ENCODE results near the gene TREX2. TPM values are rescaled to one million over a fixed set of nuclear protein-coding genes. Genes with fewer than 3 reads are reported as not detected.

The TREX2 gene
- total and polyA plus RNA-seq, 2 experiments from 2014 or later: 0.81 to 1.7 TPM

DNA sequence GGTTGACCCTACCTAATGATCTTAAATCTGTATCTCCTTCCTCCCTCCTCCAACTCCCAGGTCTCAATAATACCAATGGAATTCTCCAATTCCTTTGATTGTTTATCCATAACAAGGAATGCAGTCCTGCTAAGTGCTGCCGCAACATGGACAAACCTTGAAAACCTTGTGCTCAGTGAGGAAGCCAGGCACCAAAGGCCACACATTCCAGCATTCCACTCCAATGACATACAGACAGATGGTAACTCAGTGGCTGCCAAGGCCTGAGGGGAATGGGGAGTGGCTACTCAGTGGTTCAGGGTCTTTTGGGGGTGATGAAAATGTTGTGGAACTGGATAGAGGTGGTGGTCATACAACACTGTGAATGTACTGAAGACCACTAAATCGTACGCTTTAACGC lies 14.1 kb upstream of the TREX2 start:
- no peaks in the 10 kb centered on the region for H3K9me3 Mint-ChIP-seq
- H3K27ac Mint-ChIP-seq: peak overlapping the region; percentile 77; the same call in 1 of the 2 replicates
- Histone ChIP-seq H3K36me3 (ENCODE audit: insufficient read depth) (no peaks in the 10 kb centered on the region), H2AFZ (no peak overlapping the region), H3F3A (replicated peaks; ENCODE audit: low read depth) (no peaks in the 10 kb centered on the region), H3K4me2 (no peak overlapping the region), H3K27me3 (ENCODE audit: insufficient read depth) (no peaks in the 10 kb centered on the region), H3K4me3 (no peak overlapping the region), H4K20me1 (replicated peaks; ENCODE audit: insufficient read depth) (no peaks in the 10 kb centered on the region; the same call in 1 of the 2 replicates), H3K4me1 (ENCODE audit: insufficient read depth) (no peaks in the 10 kb centered on the region), H3K27ac (ENCODE audit: low read depth) (no peak overlapping the region), H3K9me2 (ENCODE audit: insufficient read depth) (no peaks in the 10 kb centered on the region), H3K79me2 (replicated peaks; ENCODE audit: insufficient read depth) (no peaks in the 10 kb centered on the region)
- ATAC-seq: no peak
- no peaks in the 10 kb centered on the region for H3K4me1 Mint-ChIP-seq
- DNase-seq (ENCODE audit: low spot score): no peak
- H3K4me3 Mint-ChIP-seq: no peak overlapping the region
- TF ChIP-seq, protein P1, sequence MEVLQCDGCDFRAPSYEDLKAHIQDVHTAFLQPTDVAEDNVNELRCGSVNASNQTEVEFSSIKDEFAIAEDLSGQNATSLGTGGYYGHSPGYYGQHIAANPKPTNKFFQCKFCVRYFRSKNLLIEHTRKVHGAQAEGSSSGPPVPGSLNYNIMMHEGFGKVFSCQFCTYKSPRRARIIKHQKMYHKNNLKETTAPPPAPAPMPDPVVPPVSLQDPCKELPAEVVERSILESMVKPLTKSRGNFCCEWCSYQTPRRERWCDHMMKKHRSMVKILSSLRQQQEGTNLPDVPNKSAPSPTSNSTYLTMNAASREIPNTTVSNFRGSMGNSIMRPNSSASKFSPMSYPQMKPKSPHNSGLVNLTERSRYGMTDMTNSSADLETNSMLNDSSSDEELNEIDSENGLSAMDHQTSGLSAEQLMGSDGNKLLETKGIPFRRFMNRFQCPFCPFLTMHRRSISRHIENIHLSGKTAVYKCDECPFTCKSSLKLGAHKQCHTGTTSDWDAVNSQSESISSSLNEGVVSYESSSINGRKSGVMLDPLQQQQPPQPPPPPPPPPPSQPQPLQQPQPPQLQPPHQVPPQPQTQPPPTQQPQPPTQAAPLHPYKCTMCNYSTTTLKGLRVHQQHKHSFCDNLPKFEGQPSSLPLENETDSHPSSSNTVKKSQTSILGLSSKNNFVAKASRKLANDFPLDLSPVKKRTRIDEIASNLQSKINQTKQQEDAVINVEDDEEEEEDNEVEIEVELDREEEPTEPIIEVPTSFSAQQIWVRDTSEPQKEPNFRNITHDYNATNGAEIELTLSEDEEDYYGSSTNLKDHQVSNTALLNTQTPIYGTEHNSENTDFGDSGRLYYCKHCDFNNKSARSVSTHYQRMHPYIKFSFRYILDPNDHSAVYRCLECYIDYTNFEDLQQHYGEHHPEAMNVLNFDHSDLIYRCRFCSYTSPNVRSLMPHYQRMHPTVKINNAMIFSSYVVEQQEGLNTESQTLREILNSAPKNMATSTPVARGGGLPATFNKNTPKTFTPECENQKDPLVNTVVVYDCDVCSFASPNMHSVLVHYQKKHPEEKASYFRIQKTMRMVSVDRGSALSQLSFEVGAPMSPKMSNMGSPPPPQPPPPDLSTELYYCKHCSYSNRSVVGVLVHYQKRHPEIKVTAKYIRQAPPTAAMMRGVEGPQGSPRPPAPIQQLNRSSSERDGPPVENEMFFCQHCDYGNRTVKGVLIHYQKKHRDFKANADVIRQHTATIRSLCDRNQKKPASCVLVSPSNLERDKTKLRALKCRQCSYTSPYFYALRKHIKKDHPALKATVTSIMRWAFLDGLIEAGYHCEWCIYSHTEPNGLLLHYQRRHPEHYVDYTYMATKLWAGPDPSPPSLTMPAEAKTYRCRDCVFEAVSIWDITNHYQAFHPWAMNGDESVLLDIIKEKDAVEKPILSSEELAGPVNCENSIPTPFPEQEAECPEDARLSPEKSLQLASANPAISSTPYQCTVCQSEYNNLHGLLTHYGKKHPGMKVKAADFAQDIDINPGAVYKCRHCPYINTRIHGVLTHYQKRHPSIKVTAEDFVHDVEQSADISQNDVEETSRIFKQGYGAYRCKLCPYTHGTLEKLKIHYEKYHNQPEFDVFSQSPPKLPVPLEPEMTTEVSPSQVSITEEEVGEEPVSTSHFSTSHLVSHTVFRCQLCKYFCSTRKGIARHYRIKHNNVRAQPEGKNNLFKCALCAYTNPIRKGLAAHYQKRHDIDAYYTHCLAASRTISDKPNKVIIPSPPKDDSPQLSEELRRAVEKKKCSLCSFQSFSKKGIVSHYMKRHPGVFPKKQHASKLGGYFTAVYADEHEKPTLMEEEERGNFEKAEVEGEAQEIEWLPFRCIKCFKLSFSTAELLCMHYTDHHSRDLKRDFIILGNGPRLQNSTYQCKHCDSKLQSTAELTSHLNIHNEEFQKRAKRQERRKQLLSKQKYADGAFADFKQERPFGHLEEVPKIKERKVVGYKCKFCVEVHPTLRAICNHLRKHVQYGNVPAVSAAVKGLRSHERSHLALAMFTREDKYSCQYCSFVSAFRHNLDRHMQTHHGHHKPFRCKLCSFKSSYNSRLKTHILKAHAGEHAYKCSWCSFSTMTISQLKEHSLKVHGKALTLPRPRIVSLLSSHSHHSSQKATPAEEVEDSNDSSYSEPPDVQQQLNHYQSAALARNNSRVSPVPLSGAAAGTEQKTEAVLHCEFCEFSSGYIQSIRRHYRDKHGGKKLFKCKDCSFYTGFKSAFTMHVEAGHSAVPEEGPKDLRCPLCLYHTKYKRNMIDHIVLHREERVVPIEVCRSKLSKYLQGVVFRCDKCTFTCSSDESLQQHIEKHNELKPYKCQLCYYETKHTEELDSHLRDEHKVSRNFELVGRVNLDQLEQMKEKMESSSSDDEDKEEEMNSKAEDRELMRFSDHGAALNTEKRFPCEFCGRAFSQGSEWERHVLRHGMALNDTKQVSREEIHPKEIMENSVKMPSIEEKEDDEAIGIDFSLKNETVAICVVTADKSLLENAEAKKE (CRISPR knock-in tag; IDR thresholded peaks at IDR 0.05): no peak
- no peak for TF ChIP-seq CREB1 (CRISPR knock-in tag; IDR thresholded peaks at IDR 0.05; ENCODE audit: low read depth)
- TF ChIP-seq STAT1 (IDR thresholded peaks at IDR 0.05; ENCODE audit: unreplicated experiment): no peak
- TF ChIP-seq JUNB (IDR thresholded peaks at IDR 0.05; ENCODE audit: unreplicated experiment): no peak
- TF ChIP-seq EZH2phosphoT487 (IDR thresholded peaks at IDR 0.05; ENCODE audit: unreplicated experiment): no peak
- no peak for TF ChIP-seq POLR2AphosphoS5 (IDR thresholded peaks at IDR 0.05; ENCODE audit: low read depth)
- peaks cover 17% of the 10 kb centered on the region; the same call in 2 of the 3 replicates for H3K36me3 Mint-ChIP-seq (ENCODE audit: low read depth)
- H3K27me3 Mint-ChIP-seq (ENCODE audit: insufficient read depth, low read depth, poor library complexity): peaks cover 15% of the 10 kb centered on the region

DNA sequence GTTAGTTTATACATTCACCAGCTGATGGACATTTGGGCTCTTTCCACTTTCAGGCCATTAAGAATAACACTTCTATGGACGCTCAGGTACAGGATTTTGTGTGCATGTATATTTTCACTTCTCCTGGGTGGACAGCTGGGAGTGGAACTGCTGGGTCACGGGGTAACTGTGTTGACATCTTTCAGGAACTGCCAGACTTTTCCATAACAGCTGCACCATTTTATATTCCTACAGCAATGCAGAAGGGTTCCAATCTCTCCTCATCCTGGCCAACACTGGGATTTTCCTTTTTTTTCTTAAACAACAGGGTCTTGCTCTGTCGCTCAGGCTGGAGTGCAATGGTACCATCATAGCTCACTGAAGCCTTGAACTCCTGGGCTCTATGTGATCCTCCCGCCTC lies 12.6 kb upstream of the TREX2 start:
- H3K27ac Mint-ChIP-seq: no peak overlapping the region
- DNase-seq (ENCODE audit: low spot score) (no peak), ATAC-seq (no peak)
- Histone ChIP-seq H3K27ac (ENCODE audit: low read depth) (no peak overlapping the region), H3K4me3 (no peak overlapping the region), H3K36me3 (ENCODE audit: insufficient read depth) (no peaks in the 10 kb centered on the region), H3K27me3 (ENCODE audit: insufficient read depth) (no peaks in the 10 kb centered on the region), H3F3A (replicated peaks; ENCODE audit: low read depth) (no peaks in the 10 kb centered on the region), H3K9me2 (ENCODE audit: insufficient read depth) (no peaks in the 10 kb centered on the region), H2AFZ (no peak overlapping the region), H3K4me1 (ENCODE audit: insufficient read depth) (no peaks in the 10 kb centered on the region), H4K20me1 (replicated peaks; ENCODE audit: insufficient read depth) (no peaks in the 10 kb centered on the region; the same call in 1 of the 2 replicates), H3K4me2 (no peak overlapping the region), H3K79me2 (replicated peaks; ENCODE audit: insufficient read depth) (no peaks in the 10 kb centered on the region)
- TF ChIP-seq, protein P2, sequence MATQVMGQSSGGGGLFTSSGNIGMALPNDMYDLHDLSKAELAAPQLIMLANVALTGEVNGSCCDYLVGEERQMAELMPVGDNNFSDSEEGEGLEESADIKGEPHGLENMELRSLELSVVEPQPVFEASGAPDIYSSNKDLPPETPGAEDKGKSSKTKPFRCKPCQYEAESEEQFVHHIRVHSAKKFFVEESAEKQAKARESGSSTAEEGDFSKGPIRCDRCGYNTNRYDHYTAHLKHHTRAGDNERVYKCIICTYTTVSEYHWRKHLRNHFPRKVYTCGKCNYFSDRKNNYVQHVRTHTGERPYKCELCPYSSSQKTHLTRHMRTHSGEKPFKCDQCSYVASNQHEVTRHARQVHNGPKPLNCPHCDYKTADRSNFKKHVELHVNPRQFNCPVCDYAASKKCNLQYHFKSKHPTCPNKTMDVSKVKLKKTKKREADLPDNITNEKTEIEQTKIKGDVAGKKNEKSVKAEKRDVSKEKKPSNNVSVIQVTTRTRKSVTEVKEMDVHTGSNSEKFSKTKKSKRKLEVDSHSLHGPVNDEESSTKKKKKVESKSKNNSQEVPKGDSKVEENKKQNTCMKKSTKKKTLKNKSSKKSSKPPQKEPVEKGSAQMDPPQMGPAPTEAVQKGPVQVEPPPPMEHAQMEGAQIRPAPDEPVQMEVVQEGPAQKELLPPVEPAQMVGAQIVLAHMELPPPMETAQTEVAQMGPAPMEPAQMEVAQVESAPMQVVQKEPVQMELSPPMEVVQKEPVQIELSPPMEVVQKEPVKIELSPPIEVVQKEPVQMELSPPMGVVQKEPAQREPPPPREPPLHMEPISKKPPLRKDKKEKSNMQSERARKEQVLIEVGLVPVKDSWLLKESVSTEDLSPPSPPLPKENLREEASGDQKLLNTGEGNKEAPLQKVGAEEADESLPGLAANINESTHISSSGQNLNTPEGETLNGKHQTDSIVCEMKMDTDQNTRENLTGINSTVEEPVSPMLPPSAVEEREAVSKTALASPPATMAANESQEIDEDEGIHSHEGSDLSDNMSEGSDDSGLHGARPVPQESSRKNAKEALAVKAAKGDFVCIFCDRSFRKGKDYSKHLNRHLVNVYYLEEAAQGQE (IDR thresholded peaks at IDR 0.05; ENCODE audit: unreplicated experiment): no peak
- H3K4me1 Mint-ChIP-seq: no peaks in the 10 kb centered on the region
- H3K9me3 Mint-ChIP-seq: no peaks in the 10 kb centered on the region
- no peak overlapping the region for H3K4me3 Mint-ChIP-seq
- peaks cover 15% of the 10 kb centered on the region; the same call in 2 of the 3 replicates for H3K36me3 Mint-ChIP-seq (ENCODE audit: low read depth)
- peaks cover 14% of the 10 kb centered on the region for H3K27me3 Mint-ChIP-seq (ENCODE audit: insufficient read depth, low read depth, poor library complexity)

Measured in GM23338 (cell line).